HG03039 (cell line): ENCODE data around the gene TH.
"Not testable (repeated sequence)": the region's sequence is repeated elsewhere in the genome, so short reads cannot be mapped to it uniquely, and the experiment has no call there.

ENCODE experiments used
- ATAC-seq: cut with Tn5 transposase; IDR thresholded peaks from one replicate; pipeline ENCODE4 v1.9.1; 2021; ENCODE audit warnings: mild to moderate bottlenecking, moderate library complexity; ENCODE audit not compliant: unreplicated experiment

The TH gene

GRCh38 chr11:2196970-2197770 lies 25.6 kb upstream of the TH start:
- ATAC-seq: no peak

- ATAC-seq: no peak
These were observed 24.1 kb upstream of the TH start for GRCh38 chr11:2195756-2196088.

GRCh38 chr11:2194877-2195755 lies 23.5 kb upstream of the TH start:
- ATAC-seq: no peak

- ATAC-seq: not testable (repeated sequence)
These were observed 22.4 kb upstream of the TH start for GRCh38 chr11:2193888-2194595.

- ATAC-seq: no peak
These were observed 21.7 kb upstream of the TH start for GRCh38 chr11:2193099-2193887.

- ATAC-seq: no peak
These were observed 20.8 kb upstream of the TH start for GRCh38 chr11:2192435-2192834.

GRCh38 chr11:2191883-2192282 lies 20.3 kb upstream of the TH start:
- ATAC-seq: no peak

GRCh38 chr11:2190657-2191471 lies 19.2 kb upstream of the TH start:
- no peak for ATAC-seq

GRCh38 chr11:2189938-2190656 lies 18.5 kb upstream of the TH start:
- no peak for ATAC-seq

- no peak for ATAC-seq
These were observed 17.1 kb upstream of the TH start for GRCh38 chr11:2188745-2189144.

GRCh38 chr11:2187280-2187707 lies 15.7 kb upstream of the TH start:
- ATAC-seq: no peak

GRCh38 chr11:2186669-2187279 lies 15.2 kb upstream of the TH start:
- no peak for ATAC-seq

GRCh38 chr11:2185324-2186085 lies 13.9 kb upstream of the TH start:
- no peak for ATAC-seq

- no peak for ATAC-seq
These were observed 11.3 kb upstream of the TH start for GRCh38 chr11:2182692-2183474.

- ATAC-seq: no peak
These were observed 10.5 kb upstream of the TH start for GRCh38 chr11:2182075-2182474.

- ATAC-seq: no peak
These were observed 9.3 kb upstream of the TH start for GRCh38 chr11:2180789-2181370.

- no peak for ATAC-seq
These were observed 8.7 kb upstream of the TH start for GRCh38 chr11:2180347-2180746.
